ENCODE data around the gene PRKAG2.

Gene PRKAG2

GRCh38 chr7:151595702-151596350, 281.1 kb downstream of the PRKAG2 start:
- no peak overlapping the region for H3K4me3 ChIP-seq (ENCODE audit: low read depth, low read length)
- no peaks in the 10 kb centered on the region for H3K27me3 ChIP-seq (ENCODE audit: control insufficient read depth, insufficient read depth, low read length)
- H3K4me1 ChIP-seq (ENCODE audit: control insufficient read depth, insufficient read depth, low read length) = peaks cover 14% of the 10 kb centered on the region; the same call in 1 of the 2 replicates
- H3K9ac ChIP-seq (ENCODE audit: low read length) = no peak overlapping the region
- no peak overlapping the region for H3K27ac ChIP-seq (ENCODE audit: low read depth, low read length)
- H3K36me3 ChIP-seq (ENCODE audit: control insufficient read depth, insufficient read depth, low read length) = no peaks in the 10 kb centered on the region
- H3K9me3 ChIP-seq (ENCODE audit: control insufficient read depth, insufficient read depth, low read depth, low read length) = no peaks in the 10 kb centered on the region

GRCh38 chr7:151592868-151593486, 283.9 kb downstream of the PRKAG2 start:
- Histone ChIP-seq H3K9me3 (ENCODE audit: control insufficient read depth, insufficient read depth, low read depth, low read length) (no peaks in the 10 kb centered on the region), H3K4me3 (ENCODE audit: low read depth, low read length) (no peak overlapping the region), H3K27ac (ENCODE audit: low read depth, low read length) (no peak overlapping the region), H3K27me3 (ENCODE audit: control insufficient read depth, insufficient read depth, low read length) (no peaks in the 10 kb centered on the region), H3K9ac (ENCODE audit: low read length) (no peak overlapping the region), H3K4me1 (ENCODE audit: control insufficient read depth, insufficient read depth, low read length) (no peaks in the 10 kb centered on the region), H3K36me3 (ENCODE audit: control insufficient read depth, insufficient read depth, low read length) (no peaks in the 10 kb centered on the region)

DNA sequence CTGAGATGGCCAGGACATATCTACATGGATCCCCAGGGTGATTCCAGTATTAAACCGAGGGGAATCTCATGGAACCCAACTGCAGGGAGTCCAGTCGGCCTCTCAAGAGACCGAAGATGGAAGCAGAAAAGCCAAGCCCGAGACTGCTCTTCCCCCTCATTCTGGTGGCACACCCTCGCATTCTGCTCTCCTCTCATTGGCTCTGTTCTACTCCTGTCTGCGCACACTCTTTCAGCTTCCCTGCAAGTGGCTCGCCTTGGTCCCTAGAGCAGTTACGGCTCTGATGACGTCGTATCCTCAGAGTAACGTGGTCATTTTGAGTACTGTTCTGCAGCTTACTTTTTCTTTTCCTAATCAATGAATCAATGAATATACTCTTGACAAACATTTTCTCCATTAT, 284.6 kb downstream of the PRKAG2 start:
- Histone ChIP-seq H3K27me3 (ENCODE audit: control insufficient read depth, insufficient read depth, low read length) (no peaks in the 10 kb centered on the region), H3K9ac (ENCODE audit: low read length) (no peak overlapping the region), H3K27ac (ENCODE audit: low read depth, low read length) (no peak overlapping the region), H3K4me3 (ENCODE audit: low read depth, low read length) (no peak overlapping the region), H3K9me3 (ENCODE audit: control insufficient read depth, insufficient read depth, low read depth, low read length) (no peaks in the 10 kb centered on the region), H3K36me3 (ENCODE audit: control insufficient read depth, insufficient read depth, low read length) (no peaks in the 10 kb centered on the region), H3K4me1 (ENCODE audit: control insufficient read depth, insufficient read depth, low read length) (no peaks in the 10 kb centered on the region)

DNA sequence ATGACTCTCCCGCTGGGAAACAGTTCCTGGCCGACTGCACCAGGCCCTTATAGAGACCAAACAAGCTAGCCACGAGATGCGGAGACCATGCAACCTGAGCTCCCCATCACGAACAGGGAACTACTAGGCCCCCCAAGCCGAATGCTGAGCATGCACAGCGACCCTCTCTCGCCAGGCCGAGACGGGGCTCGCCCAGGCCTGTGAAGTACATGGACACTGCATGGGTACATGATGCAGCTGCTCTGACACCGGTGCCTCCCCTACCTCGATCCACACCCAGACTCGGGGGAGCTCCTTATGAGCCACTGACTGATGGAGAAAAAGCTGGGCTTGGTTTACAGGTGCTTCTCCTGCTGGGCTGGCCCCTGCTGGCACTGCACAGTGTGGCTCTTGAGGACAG, 285.0 kb downstream of the PRKAG2 start:
- no peaks in the 10 kb centered on the region for H3K4me1 ChIP-seq (ENCODE audit: control insufficient read depth, insufficient read depth, low read length)
- H3K9ac ChIP-seq (ENCODE audit: low read length) = no peak overlapping the region
- H3K27ac ChIP-seq (ENCODE audit: low read depth, low read length) = no peak overlapping the region
- H3K9me3 ChIP-seq (ENCODE audit: control insufficient read depth, insufficient read depth, low read depth, low read length) = no peaks in the 10 kb centered on the region
- H3K4me3 ChIP-seq (ENCODE audit: low read depth, low read length) = no peak overlapping the region
- H3K36me3 ChIP-seq (ENCODE audit: control insufficient read depth, insufficient read depth, low read length) = no peaks in the 10 kb centered on the region
- H3K27me3 ChIP-seq (ENCODE audit: control insufficient read depth, insufficient read depth, low read length) = no peaks in the 10 kb centered on the region

DNA sequence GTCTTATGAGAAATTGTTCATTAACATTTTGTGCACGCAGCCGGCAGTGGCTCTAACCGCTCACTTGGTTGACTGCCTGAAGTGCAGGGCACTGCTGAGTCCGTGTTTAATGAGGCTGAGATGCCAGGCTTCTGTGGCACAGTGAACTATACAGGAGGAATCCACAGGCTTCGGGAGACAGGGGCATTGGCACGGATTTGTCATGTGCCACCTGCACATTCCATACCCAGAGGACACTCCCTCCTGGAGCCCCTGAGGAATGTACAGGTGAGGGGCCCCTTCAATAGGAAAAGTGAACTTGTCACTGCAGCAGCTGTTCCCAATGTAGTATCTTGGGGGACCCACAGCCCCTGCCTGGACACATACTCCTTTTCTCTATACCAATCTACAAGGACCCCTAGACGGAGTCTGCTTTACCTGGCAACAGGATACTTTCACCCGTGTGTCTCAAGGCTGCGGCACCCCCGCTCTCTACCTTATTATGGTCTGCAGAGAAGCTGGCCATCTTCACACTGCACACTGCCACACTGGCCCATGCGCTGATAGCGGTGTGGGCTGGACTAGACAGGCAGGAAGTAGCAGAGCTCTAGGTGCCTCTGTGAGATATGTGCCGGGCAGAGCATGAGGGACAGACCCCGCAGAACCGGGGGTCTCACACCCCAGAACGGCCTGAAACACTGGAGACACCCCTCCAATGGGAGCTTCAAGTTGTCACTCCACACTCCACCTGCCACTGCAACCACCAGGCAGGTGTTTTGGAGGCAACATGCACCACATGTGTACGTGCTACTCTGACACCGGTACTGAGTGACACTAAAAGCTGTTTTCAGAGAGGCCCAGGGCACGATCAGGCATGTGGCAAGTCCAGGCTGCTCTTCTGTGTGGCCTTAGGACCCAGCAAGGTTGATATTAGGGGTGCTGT, 285.8 kb downstream of the PRKAG2 start:
- Histone ChIP-seq H3K27ac (ENCODE audit: low read depth, low read length) (no peak overlapping the region), H3K36me3 (ENCODE audit: control insufficient read depth, insufficient read depth, low read length) (no peaks in the 10 kb centered on the region), H3K4me3 (ENCODE audit: low read depth, low read length) (no peak overlapping the region), H3K9ac (ENCODE audit: low read length) (no peak overlapping the region), H3K9me3 (ENCODE audit: control insufficient read depth, insufficient read depth, low read depth, low read length) (no peaks in the 10 kb centered on the region), H3K4me1 (ENCODE audit: control insufficient read depth, insufficient read depth, low read length) (no peaks in the 10 kb centered on the region), H3K27me3 (ENCODE audit: control insufficient read depth, insufficient read depth, low read length) (no peaks in the 10 kb centered on the region)

DNA sequence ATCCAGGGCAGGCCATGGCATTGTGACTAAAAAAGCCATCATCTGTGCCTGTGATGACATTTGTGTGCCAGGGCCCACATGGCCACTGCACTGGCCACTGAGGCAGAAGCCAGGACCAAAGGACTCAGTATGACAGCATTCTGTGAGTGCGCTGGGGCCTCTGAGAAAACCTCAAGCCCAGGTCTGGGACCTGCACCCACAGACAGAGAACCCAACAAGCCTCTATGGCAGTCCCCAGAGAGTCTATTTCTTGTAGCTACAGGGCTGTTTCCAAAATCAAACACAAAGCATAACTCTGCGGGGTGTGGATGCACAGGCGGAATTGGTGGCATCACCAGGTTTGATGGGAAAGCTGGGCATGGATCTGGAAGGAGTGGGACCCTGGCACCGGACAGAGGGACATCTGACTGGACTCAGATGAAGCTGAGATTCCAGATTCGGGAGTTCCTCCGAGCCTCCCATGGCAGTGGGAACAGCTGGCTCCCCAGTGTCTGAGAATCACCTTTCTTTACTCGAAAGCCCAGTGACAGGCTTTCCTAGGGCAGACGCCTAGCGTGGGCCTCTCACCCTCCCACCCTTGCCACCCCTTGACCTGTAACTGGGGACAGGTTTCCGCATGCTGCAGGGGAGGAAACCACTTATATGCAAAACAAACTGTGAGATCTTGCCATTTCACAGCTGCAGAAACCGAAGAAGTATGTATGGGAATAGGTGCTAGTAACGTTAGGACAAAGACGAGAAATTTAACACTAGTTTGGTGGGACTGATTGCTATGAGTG, 286.7 kb downstream of the PRKAG2 start:
- Histone ChIP-seq H3K4me3 (ENCODE audit: low read depth, low read length) (no peak overlapping the region), H3K27me3 (ENCODE audit: control insufficient read depth, insufficient read depth, low read length) (no peaks in the 10 kb centered on the region), H3K36me3 (ENCODE audit: control insufficient read depth, insufficient read depth, low read length) (no peaks in the 10 kb centered on the region), H3K9ac (ENCODE audit: low read length) (no peak overlapping the region), H3K4me1 (ENCODE audit: control insufficient read depth, insufficient read depth, low read length) (no peaks in the 10 kb centered on the region), H3K27ac (ENCODE audit: low read depth, low read length) (no peak overlapping the region), H3K9me3 (ENCODE audit: control insufficient read depth, insufficient read depth, low read depth, low read length) (no peaks in the 10 kb centered on the region)

DNA sequence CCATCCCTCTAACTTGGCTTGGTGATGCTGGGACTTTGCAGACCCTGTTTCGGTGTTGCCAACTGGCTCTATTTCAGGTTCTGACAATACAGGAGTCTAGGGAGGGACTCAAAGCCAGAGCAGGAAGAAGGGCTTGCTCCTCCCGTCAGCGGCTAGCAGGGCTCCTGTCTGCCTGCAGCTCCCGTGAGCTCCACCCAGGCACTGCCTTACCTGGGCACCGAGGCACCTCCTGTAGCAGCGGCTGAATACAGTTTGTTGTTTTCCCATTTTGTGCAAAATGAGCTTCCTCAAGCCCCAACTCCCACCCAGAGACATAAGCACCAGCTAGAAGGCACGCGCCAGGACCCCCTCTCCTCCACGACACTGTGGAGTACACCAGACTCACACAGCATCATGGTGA, 287.9 kb downstream of the PRKAG2 start:
- no peaks in the 10 kb centered on the region for H3K9me3 ChIP-seq (ENCODE audit: control insufficient read depth, insufficient read depth, low read depth, low read length)
- no peaks in the 10 kb centered on the region for H3K36me3 ChIP-seq (ENCODE audit: control insufficient read depth, insufficient read depth, low read length)
- H3K27me3 ChIP-seq (ENCODE audit: control insufficient read depth, insufficient read depth, low read length) = no peaks in the 10 kb centered on the region
- H3K4me1 ChIP-seq (ENCODE audit: control insufficient read depth, insufficient read depth, low read length) = no peaks in the 10 kb centered on the region
- no peak overlapping the region for H3K4me3 ChIP-seq (ENCODE audit: low read depth, low read length)
- no peak overlapping the region for H3K27ac ChIP-seq (ENCODE audit: low read depth, low read length)
- no peak overlapping the region for H3K9ac ChIP-seq (ENCODE audit: low read length)

GRCh38 chr7:151586531-151587260, 290.2 kb downstream of the PRKAG2 start:
- no peaks in the 10 kb centered on the region for H3K27me3 ChIP-seq (ENCODE audit: control insufficient read depth, insufficient read depth, low read length)
- no peaks in the 10 kb centered on the region for H3K4me1 ChIP-seq (ENCODE audit: control insufficient read depth, insufficient read depth, low read length)
- no peak overlapping the region for H3K4me3 ChIP-seq (ENCODE audit: low read depth, low read length)
- H3K27ac ChIP-seq (ENCODE audit: low read depth, low read length) = no peak overlapping the region
- H3K36me3 ChIP-seq (ENCODE audit: control insufficient read depth, insufficient read depth, low read length) = no peaks in the 10 kb centered on the region
- H3K9me3 ChIP-seq (ENCODE audit: control insufficient read depth, insufficient read depth, low read depth, low read length) = no peaks in the 10 kb centered on the region
- H3K9ac ChIP-seq (ENCODE audit: low read length) = no peak overlapping the region

DNA sequence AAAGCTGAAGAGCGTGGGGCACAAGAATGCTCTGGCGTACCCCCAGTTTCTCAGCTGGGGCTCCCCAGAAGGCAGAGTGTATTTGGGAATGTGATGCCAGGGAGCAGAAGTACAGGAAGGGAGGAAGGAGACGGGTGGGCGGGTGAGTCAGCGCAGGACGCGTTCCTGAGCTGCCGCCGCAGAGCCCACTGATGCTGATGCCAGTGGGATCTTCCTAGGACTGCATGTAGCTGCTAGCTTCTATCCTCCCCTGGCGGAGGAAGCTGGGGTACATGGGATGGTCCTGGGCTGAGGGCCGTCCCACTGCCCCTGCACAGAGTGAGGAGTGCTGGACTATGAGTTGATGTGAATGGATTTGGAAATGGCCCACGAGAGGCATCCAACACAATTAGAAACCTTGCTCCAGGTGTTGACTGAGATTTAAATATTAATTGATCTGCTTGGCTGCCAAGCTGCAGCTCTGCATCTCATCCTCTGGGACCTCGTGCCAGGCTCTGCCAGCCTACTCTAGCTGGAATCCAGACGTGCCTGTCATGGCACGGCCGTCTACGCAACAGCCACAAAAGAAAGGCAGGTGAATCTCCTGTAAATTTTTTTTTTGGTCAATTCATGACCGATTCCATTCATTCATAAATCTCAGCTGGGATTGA, 291.0 kb downstream of the PRKAG2 start:
- no peaks in the 10 kb centered on the region for H3K36me3 ChIP-seq (ENCODE audit: control insufficient read depth, insufficient read depth, low read length)
- no peaks in the 10 kb centered on the region for H3K27me3 ChIP-seq (ENCODE audit: control insufficient read depth, insufficient read depth, low read length)
- no peak overlapping the region for H3K27ac ChIP-seq (ENCODE audit: low read depth, low read length)
- H3K4me3 ChIP-seq (ENCODE audit: low read depth, low read length) = no peak overlapping the region
- H3K9ac ChIP-seq (ENCODE audit: low read length) = no peak overlapping the region
- H3K9me3 ChIP-seq (ENCODE audit: control insufficient read depth, insufficient read depth, low read depth, low read length) = no peaks in the 10 kb centered on the region
- H3K4me1 ChIP-seq (ENCODE audit: control insufficient read depth, insufficient read depth, low read length) = no peaks in the 10 kb centered on the region

DNA sequence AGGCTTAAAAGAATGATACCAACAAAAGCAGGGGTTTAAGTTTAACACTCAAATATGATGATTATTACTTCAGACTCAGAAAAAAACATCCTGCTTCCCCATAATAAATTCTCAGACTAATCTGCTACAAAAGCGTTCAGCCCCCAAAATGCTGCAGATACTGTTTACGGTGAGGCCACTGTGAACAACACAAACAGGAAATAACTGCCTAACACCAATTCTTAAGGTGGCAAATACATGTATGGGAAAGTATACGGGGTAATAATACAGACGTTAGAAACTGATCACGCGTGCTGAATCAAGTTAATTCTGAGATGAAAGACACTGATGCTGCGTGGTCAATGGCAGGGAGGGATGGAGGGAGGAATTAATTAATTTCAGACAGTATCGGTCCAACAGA, 295.2 kb downstream of the PRKAG2 start:
- peaks cover 12% of the 10 kb centered on the region for H3K9me3 ChIP-seq (ENCODE audit: control insufficient read depth, insufficient read depth, low read depth, low read length)
- H3K4me1 ChIP-seq (ENCODE audit: control insufficient read depth, insufficient read depth, low read length) = no peaks in the 10 kb centered on the region
- H3K27me3 ChIP-seq (ENCODE audit: control insufficient read depth, insufficient read depth, low read length) = no peaks in the 10 kb centered on the region
- H3K4me3 ChIP-seq (ENCODE audit: low read depth, low read length) = no peak overlapping the region
- H3K36me3 ChIP-seq (ENCODE audit: control insufficient read depth, insufficient read depth, low read length) = no peaks in the 10 kb centered on the region
- H3K27ac ChIP-seq (ENCODE audit: low read depth, low read length) = no peak overlapping the region
- no peak overlapping the region for H3K9ac ChIP-seq (ENCODE audit: low read length)
